Right kidney (tissue), 1 donor: ENCODE measurements around the gene STX8.
"Not testable (repeated sequence)": the region's sequence is repeated elsewhere in the genome, so short reads cannot be mapped to it uniquely, and the experiment has no call there.

Experiments
- DNase-seq: peaks from one replicate; pipeline ENCODE4 v3.0.0-alpha.2; 2016

STX8 gene

DNA sequence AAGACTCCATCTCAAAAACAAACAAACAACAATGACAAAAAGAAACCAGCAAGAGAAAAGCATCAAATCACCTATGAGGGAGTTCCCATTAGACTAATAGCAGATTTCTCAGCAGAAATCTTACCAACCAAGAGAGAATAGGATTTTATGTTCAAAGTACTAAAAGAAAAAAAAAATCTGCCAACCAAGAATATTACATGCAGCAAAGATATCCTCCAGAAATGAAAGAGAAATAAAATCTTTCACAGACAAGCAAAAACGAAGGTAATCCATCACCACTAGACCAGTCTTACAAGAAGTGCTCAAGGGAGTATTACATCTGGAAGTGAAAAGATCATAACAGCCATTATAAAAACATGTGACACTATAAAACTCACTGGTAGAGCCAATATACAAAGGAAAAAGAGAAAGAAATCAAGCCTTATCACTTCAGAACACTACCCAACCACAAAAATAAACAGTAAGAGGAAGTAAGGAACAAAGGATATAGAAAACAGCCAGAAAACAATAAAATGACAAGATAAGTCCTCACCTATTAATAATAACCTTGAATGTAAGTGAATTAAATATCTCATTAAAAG lies 66.3 kb downstream of the STX8 start:
- DNase-seq: no peak

DNA sequence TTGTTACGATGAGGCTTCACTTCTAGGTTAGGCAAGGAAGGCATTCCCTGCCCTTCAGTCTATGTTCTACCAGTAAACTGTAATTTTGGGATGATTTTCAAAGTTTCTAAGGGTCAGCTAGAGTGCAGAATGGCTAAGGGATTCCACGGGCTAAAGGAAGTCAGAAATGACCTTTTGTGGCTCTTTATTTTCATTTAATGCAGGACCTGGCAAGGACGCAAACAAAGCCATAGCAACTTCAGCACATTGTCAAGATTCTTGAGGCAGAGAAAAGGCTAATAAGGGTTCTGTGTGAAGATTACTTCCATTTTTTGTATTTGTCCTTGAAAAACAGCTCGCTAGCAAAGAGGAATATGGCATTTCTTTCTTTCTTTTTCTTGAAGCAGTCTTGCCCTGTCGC lies 76.6 kb downstream of the STX8 start:
- no peak for DNase-seq

DNA sequence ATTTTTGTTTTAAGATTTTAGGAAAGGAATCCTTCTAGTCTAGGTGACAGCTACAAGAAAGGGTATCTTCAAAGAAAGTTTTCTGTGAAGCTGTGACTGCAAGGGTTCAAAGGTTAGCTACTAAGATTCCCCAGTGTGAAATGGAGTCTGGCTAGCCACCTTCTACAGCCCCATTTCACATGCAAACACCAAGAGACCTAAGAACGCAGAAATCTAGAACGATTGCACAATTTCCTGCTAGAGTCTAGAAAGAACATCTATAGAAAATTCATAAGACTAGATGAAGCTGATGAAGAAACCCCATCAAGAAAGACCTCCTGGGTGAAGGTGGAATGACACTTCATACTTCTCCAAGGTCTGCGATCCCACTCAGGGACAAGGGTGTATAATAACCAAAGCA lies 77.1 kb downstream of the STX8 start:
- no peak for DNase-seq

DNA sequence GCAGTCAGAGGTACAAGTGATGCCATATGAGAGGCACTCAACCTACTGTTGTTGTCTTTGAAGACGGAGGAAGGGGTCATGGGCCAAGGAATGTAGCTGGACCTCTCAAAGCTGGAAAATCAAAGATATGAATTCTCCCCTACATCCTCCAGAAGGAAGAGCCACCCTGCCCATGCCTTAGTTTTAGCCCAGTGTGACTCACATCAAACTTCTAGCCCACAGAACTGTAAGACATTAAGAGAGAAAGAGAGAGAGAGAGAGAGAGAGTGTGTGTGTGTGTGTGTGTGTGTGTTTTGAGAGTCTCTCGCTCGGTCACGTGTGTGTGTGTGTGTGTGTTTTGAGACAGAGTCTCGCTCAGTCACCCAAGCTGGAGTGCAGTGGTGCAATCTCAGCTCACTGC lies 87.1 kb downstream of the STX8 start:
- DNase-seq: no peak

DNA sequence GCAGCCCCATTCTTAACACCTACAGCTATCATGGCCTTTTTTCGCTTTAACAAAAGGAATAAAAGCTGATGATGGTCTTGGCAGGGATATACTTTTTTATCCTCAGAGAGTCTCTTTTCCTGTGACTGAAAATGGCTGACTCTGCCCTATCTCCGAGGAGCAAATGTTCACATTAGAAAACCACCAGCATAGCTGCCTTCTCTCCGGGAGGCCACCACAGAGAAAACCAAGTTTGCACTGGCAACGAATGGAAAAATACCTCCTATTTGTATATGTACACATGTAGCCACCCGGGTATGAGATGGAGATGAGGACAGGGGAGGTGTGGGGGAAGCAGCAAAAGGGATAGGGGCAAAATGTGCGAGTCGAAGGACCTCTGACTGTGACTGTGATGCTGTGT lies 88.2 kb downstream of the STX8 start:
- no peak for DNase-seq

DNA sequence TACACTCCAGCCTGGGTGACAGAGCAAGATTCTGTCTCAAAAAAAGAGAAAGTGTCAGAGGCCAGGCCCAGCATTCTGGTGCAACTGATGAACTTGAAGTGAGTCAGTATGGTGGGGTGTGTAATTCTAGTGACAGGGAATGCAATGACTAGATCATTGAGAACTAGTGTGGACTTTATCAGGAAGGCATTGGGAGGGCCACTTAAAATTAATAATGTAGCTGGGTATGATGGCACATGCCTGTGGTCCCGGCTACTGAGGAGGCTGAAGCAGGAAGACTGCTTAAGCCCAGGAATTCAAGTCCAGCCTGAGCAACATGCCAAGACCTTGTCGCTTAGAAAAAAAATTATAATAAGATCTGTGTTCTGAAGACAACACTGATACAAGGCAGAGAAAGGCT lies 90.8 kb downstream of the STX8 start:
- no peak for DNase-seq

DNA sequence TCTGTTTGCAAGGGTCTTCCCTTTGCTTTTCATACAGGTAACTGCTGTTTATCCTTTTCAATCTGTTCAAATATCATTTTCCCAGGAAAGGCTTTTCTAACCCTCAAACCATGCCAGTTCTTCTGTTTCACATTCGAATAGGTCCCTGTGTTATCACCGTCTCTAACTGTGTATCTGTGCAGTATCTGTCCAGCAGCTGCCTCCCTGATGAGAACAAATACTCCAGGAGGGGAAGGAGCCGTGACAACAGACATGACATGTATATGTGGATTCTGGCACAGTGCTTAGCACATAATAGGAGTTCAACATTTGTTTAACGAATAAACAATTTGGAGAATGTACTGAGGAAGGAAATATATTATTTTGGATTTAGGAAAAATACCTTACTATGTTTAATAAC lies 95.7 kb downstream of the STX8 start:
- DNase-seq: no peak

DNA sequence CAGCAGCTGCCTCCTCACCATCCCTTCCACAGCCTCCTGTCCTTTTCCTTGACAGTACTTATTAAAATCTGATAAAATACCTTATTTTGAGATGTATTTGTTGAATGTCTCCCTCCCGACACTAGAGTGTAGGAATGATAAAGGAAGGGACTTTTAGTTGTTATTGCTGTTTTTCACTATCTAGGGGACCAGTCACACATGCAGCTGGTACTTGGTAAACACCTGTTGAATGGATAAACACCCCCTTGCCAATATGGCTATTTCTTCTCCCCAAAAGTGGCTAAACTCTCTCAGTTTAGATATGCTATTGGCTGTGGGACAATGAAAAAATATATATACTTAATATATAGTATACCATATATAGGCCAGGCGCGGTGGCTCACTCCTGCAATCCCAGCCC lies 96.7 kb downstream of the STX8 start:
- no peak for DNase-seq

DNA sequence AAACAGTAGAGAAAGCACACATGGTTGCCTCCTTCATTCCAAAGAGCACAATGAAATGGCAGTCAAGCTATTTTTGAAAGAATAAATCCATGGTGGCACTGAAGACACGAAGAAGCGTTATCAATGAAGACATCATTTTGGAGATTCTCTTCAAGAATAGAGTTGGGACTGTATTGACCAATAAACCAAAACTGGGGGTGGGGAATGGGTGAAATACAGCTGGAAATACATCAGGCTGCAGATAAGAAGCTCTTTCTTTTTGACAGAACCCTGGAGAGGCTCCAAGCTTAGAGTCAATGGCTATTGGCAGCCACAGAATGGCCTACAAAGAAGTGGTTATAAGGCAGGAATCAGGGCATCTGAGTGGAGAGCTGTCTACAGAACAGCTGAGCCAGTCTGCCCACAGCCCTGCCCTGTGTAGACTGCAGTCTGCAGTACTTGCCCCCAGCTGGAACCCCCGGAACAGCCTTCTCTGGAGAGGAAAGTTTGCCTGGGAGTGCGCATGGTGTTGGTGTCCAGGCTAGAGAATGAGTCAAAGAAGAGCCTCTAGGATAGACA lies 100.4 kb downstream of the STX8 start:
- DNase-seq: no peak

DNA sequence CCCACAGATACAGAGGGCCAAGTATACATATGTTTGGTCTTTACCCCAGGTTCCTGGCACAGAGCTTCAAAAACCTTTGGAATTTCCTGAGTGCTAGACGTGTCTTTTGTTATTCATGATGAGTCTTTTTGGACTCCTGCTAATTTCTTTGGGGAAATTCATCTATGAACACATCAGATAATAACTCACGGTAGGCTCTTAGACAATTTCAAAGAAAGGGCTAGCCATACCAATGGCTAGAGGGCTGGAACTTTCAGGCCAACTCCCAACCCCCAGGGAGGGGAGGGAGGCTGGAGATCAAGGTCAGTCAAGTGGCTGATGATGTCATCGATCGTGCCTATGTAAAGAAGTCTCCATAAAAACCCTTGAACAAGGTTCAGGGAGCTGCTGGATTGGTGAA lies 101.9 kb downstream of the STX8 start:
- no peak for DNase-seq

DNA sequence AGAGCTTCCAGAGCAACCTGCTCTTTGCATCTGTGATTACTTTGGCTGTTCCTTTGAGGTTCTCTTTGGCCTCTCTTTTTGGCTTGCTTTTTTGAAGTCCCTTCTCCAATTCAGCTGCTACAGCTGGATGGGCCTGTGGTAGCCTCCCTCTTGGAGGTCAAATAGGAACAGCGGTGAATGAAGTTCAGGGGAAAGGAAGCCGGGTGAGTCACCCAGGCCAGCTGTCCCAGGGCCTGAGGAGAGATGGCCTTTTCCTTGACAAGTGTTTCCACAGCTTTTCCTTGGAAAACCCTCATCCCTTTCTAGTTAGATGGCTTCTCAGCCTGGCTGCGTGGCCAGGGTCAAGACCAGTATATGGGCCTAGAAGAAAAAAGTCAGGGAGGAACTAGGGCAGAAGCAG lies 103.1 kb downstream of the STX8 start:
- DNase-seq: no peak

DNA sequence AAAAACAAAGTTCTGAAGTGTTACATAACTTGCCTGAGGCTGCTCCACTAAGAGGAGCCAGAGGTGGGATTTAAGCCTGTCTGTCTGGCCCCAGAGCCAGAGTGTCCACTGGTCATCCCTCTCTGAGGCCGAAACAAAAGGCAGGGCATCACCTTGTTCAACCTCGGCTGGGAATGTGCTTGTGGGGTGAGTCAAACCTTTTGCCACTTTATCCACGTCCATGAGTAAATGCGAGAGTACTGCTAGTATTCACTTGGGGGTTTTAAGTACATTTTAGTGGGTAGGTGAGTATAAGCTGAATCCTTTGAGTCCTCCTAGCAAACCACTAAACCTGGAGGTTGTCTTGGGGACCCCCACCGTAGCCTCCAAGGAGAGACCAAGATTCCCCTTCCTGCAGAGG lies 103.5 kb downstream of the STX8 start:
- DNase-seq: no peak

DNA sequence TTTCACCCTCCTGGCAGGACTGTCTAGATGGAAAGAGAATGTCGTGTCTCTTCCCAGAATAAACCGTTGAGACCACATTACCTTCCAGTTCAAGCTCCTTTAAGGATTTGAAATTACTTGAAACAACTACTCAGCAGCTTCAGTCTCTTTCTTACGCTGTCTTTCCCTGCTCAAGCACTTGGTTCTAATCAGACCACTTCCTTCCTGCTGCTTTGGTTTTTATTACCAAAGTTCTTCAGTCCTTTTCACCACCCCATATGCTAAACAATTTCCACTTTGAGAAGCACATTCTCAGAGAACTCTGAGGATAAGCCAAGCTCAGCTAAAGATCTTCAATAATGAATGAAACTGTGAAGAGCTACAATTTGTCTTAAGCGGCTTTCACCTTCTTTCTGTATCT lies 105.4 kb downstream of the STX8 start:
- DNase-seq: no peak

DNA sequence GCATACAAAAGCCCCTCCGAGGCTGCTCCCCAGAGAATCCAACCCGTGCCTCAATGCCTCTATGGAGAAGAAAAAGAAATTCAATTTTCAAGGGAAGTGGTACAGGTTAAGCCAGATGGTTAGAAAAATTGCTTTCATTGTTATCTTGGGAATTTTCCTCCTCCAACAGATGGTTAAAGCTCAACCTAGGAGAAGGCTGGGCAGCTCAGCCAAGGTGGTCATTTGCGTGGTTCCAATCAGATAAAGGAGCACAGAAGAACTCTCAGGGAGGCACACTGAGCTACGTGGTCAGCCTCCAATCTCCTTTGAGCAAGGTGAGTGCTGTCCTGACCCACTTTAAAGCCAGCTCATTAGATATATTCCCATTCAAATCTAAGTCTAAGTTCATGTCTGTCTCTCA lies 106.7 kb downstream of the STX8 start:
- no peak for DNase-seq

DNA sequence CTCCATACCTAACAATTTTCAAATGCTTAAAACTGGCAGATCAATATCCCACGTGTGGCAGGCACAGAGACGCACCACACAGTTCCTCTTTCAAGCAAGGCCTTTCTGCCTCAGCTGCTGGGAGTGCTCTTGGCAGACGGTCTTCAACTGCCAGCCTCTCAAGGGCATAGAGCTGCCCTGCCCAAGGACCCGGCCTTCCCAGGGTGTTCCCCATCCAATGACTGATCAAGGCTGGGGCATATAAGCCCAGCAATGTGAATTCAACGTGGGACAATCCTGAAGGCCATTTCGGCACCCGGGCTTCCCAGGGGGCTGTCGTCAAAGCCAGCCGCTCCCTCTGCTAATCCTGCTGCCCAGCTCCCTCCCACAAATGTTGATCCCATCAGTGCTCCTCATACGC lies 107.1 kb downstream of the STX8 start:
- no peak for DNase-seq

DNA sequence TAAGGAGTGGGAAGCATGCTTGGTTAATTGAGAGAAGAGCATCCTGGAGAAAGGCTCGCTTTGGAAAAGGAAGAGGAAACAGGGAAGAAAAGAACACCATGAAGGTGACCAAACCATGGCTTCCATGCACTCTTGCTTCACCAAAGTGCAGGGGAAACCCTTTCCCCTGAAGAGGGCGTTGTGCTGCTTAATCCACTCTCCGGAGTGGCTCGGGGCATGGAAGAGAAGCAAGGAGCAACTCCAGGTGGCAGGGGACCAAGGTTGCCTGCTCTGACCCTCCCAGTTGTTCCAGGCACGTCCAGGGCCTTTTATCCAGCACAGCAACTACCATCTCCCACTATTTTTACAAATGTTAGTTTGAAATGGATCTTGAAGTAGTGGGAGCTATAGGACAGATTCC lies 108.1 kb downstream of the STX8 start:
- DNase-seq: no peak

DNA sequence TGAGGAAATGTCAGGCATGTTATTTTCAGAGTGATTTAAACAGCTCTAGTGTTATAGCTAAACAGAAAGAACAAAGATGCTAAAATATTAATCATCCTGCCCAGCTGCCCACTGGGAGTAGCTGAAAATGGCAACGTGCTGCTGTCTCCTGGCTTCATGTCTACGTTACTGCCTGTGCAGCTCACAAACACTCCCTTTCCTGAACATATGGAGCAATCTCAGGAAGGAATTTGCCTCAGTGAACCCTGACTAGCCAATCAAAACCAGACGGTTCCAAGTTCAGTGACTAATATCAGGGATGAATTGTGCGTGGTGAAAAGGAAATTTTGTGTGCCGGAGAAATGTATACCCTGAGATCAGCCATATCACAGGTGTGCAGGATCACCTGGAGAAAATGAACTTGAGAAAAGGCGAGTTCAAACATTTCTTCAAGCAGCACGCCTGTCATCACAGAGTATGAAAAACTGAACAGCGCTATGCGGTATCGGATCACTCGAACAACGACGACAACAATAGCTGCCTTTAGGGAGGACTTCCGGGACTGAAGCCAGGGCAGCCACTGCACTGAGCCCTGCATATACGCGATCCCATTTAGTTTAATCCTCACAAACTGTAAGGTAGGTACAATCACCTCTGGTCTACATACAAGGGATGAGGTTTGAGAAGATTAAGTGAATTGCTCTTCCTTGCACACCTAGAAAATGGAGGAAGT lies 110.3 kb downstream of the STX8 start:
- no peak for DNase-seq

DNA sequence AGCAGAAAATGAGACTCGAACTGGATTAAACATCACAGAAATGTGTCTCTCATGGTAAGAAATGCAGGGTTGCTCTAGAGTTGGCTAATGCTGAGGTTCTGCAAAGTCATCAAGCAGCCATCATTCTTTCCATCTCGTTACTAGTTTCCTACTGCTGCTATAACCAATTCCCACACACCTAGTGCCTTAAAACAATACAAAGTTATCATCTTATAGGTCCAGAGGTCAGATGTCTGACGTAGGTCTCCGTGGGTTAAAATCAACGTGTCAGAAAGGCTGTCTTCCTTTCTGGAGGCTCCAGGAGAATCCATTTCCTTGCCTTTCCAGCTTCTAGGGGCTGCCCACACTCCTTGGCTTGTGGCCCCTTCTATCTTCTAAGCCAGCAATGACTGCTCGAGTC lies 118.6 kb downstream of the STX8 start:
- DNase-seq: no peak

DNA sequence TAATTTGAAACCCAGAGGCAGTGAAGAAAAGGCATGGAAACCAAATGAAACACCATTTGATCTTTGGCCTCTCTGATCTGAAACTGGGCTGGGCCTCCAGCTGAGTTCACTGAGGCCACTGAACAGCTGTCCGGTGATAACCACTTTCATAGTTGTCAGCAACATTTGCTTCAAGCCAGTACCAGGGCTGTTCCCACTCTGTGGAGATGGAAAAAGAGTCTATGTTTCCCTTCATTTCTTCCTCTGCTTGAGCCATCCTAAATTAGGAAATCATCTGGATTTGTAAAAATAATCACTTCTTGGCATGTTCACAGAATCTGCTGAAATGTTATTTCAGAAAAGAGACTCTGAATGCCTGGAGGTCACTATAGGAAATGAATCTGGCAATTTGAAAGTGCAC lies 119.3 kb downstream of the STX8 start:
- no peak for DNase-seq

DNA sequence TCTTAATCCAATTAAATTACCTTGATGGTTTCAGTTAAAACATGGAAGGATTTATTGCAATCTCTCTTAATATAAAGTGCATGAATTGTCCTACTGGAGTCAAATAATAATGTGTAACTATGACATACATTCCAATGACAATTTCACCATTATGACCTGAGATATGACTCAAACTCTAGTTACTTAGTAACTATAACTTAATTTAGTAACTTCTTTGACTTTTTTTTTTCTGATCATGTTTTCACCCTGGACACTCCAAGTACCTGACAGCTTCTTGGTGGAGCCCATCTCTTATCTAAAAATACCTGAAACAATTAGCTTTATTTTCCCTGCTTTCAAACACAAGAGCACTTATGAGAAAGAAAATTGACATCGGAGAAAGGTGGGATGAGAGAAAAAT lies 123.7 kb downstream of the STX8 start:
- DNase-seq: no peak

DNA sequence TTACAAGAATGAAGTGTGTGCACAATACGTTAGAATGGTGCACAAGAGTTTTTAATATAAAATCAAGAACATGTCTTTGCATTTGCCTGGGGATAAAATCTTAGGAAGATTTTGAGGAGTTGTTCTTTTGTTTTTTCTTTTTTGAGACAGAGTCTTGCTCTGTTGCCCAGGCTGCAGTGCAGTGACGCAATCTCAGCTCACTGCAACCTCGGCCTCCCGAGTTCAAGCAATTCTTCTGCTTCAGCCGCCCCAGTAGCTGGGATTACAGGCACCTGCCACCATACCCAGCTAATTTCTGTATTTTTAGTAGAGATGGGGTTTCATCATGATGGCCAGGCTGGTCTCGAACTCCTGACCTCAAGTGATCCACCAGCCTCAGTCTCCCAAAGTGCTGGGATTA lies 128.3 kb downstream of the STX8 start:
- DNase-seq: not testable (repeated sequence)

DNA sequence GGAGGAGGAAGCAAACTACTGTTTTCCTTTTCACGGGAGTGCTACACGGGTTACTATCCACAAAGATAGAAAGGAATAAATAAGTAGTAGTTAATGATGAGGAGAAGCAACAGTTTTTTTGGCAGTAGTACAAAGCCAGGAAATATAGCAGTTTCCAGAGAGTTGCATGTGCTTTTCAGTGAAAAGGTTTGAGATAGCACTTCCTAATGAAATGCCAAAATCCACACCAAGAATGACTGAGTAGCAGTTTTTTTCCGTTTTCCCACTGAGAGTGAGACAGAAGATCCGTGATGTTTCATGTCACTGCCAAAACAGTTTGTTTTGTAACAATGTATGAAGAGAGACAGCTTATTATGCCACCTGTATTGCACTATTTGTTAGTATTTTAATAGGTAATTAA lies 129.1 kb downstream of the STX8 start:
- DNase-seq: no peak

DNA sequence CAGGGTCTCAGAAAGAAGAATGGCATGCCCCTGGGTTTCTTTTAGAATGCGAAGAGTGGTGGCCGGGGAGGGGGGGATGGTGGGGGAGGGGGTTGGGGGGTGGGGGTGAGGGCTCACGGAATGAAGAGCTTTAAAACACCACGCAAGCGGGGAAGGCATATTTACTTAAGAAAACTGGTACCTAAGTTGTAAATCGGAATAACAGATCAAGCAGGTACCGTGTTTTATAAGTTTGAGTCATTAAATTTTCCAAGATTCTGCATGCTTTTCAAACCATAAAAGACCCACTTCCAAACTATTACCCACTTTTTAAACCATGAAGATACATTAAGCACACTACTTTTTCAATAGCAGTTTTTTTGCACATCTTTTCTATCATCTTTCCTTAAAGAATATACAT lies 130.2 kb downstream of the STX8 start:
- DNase-seq: no peak

DNA sequence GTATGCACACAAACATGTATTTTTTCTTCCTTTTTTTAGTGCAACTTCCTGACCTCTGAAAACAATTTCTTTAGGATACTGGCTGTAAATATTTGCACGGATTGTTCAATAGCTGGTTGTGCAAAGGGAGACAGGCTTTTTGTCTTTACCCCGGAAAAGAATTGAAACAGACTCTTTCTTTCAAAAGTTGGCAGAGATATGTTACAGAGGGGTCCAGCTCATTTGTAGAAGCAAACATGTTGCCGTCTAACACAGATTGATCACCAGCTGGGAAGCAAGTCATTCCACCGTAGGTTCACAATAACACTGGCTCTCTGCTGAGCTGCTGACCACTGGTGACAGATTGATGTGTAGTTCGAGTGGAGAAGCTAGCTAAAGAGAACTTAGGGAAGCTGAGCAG lies 130.9 kb downstream of the STX8 start:
- no peak for DNase-seq

DNA sequence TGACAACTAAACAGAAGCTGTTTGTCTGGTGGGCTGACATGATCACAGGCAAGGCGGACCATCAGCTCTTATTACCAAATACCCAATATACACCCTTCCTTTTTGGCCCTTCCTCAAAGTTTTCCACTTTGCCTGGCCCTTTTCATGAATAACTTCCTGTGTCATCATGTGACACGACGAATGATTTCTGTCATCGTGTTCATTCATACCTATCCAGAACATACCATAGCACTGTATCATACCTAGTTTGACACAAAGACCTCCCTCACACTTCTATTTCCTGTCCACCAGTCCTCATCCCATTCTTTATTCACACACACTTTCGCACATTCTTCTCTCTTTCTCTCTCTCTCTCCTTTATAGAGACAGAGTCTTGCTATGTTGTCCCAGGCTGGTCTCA lies 131.8 kb downstream of the STX8 start:
- no peak for DNase-seq
